K562 (cell line): ENCODE measurements around the gene GNAT2. TPM values are rescaled to one million over a fixed set of nuclear protein-coding genes. Genes with fewer than 3 reads are reported as not detected.
A peak's percentile ranks its signal among the peaks of the same experiment; 100 is the strongest.

ENCODE experiments used
- BCOR ChIP-seq: fragments of 450-650 bp; IDR thresholded peaks from 2 replicates; pipeline ENCODE4 v1.6.1; 2016
- EHMT2 ChIP-seq: fragments of 450-650 bp; IDR thresholded peaks from 2 replicates; pipeline ENCODE4 v1.6.1; 2018; ENCODE audit warnings: antibody characterized with exemption
- ETV1 ChIP-seq: fragments of 450-650 bp; conservative IDR thresholded peaks from 2 replicates; pipeline ENCODE4 v1.6.1; 2016; ENCODE audit warnings: missing genetic modification characterization, control low read depth, low read depth, missing compliant biosample characterization
- GATAD2A ChIP-seq: fragments of 450-650 bp; IDR thresholded peaks from 2 replicates; pipeline ENCODE4 v1.6.1; 2017
- HOXB6 ChIP-seq: fragments of 250-450 bp; sonication (Bioruptor Pico); IDR thresholded peaks from 2 replicates; pipeline ENCODE4 v1.5.1; 2022; ENCODE audit warnings: mild to moderate bottlenecking, borderline replicate concordance
- JUND ChIP-seq, 2 experiments: IDR thresholded peaks; 2 replicates in 1 of 2; 3 replicates in 1 of 2; pipeline ENCODE4 v1.6.1; 2011; ENCODE audit warnings: borderline replicate concordance in 2 of 2, low read depth in 2 of 2, low read length in 2 of 2, improper control_type of control experiment in 1 of 2, missing biosample characterization in 1 of 2, missing genetic modification characterization in 1 of 2, missing genetic modification reagents in 1 of 2
- KDM2B ChIP-seq: fragments of 250-450 bp; sonication (Bioruptor Pico); IDR thresholded peaks from 2 replicates; pipeline ENCODE4 v1.8.0; 2021; ENCODE audit warnings: mild to moderate bottlenecking, moderate library complexity
- KLF1 ChIP-seq: fragments of 450-650 bp; IDR thresholded peaks from 2 replicates; pipeline ENCODE4 v1.6.1; 2016; ENCODE audit warnings: missing genetic modification characterization, missing compliant biosample characterization
- MBD2 ChIP-seq: sonication (generic); IDR thresholded peaks from 2 replicates; pipeline ENCODE4 v1.6.1; 2016; ENCODE audit warnings: low read depth, borderline replicate concordance
- NRF1 ChIP-seq, 2 experiments: fragments of 450-650 bp; IDR thresholded peaks in 1 of 2; conservative IDR thresholded peaks in 1 of 2; 2 replicates each; pipeline ENCODE4 v1.6.1; 2014; ENCODE audit warnings: mild to moderate bottlenecking in 2 of 2
- PTRF ChIP-seq: fragments of 450-650 bp; IDR thresholded peaks from 2 replicates; pipeline ENCODE4 v1.6.1; 2016; ENCODE audit warnings: mild to moderate bottlenecking, missing genetic modification characterization, missing compliant biosample characterization
- SREBF2 ChIP-seq: sonication (generic); formaldehyde crosslinking; IDR thresholded peaks from 2 replicates; pipeline ENCODE4 v1.4.0; 2020; ENCODE audit warnings: mild to moderate bottlenecking, missing genetic modification reagents
- STAT5B ChIP-seq: fragments of 250-450 bp; sonication (Bioruptor Pico); IDR thresholded peaks from 2 replicates; pipeline ENCODE4 v1.8.0; 2021; ENCODE audit warnings: mild to moderate bottlenecking, inconsistent platforms
- TRIM24 ChIP-seq, 2 experiments: fragments of 450-650 bp; IDR thresholded peaks; 2 replicates each; pipeline ENCODE4 v1.6.1; 2016
- ZFP36 ChIP-seq: fragments of 150-350 bp; IDR thresholded peaks from 2 replicates; pipeline ENCODE4 v1.6.1; 2018; ENCODE audit warnings: low read length, low read depth; ENCODE audit not compliant: partially characterized antibody
- ZNF507 ChIP-seq: conservative IDR thresholded peaks from 2 replicates; pipeline ENCODE4 v1.6.1; 2017; ENCODE audit warnings: missing genetic modification characterization, missing compliant biosample characterization
- polyA plus RNA-seq, 8 experiments: library from polyadenylated mRNA; depleted of rRNA in 4 of 8; stranded (reverse) in 5 of 8; unstranded in 3 of 8; fragments of >200 nt; fragmentation: Nextera tagmentation in 2 of 8; fragmentation: Illumina TruSeq in 1 of 8; extraction: Ambion mirVana in 2 of 8; extraction: Trizol in 1 of 8; gene quantifications; 2 replicates each; pipeline versions ENCODE4 v1.2.1 to v1.2.3, GENCODE V29; 2011 to 2014; ENCODE audit warnings: inconsistent platforms in 1 of 8, missing spikeins in 1 of 8
- total RNA-seq, 7 experiments: library from RNA; depleted of rRNA in 6 of 7; stranded (reverse); fragments of >200 nt in 6 of 7; fragmentation: Illumina TruSeq in 2 of 7; extraction: Trizol in 2 of 7; gene quantifications; 2 replicates each; pipeline versions ENCODE4 v1.2.1 to v1.2.3, GENCODE V29; 2011 to 2021; ENCODE audit warnings: low replicate concordance in 1 of 7
- TF ChIP-seq, protein P1 (sequence below), 2 experiments: fragments of 200-800 bp in 1 of 2; sonication (Bioruptor generic) in 1 of 2; sonication (generic) in 1 of 2; formaldehyde crosslinking in 1 of 2; IDR thresholded peaks in 1 of 2; conservative IDR thresholded peaks in 1 of 2; 2 replicates each; pipeline versions ENCODE4 v1.5.0 to v1.6.1; 2016 to 2020; ENCODE audit warnings: missing compliant biosample characterization in 1 of 2, missing genetic modification characterization in 1 of 2, missing genetic modification reagents in 1 of 2
- TF ChIP-seq, protein P2 (sequence below): IDR thresholded peaks from 3 replicates; pipeline ENCODE4 v1.6.1; 2011; ENCODE audit warnings: borderline replicate concordance, mild to moderate bottlenecking; ENCODE audit not compliant: insufficient read length, insufficient read depth
- TF ChIP-seq, protein P3 (sequence below): fragments of 450-650 bp; IDR thresholded peaks from 2 replicates; pipeline ENCODE4 v1.6.1; 2016; ENCODE audit warnings: antibody characterized with exemption
- TF ChIP-seq, protein P4 (sequence below): fragments of 450-650 bp; formaldehyde crosslinking; IDR thresholded peaks from 2 replicates; pipeline ENCODE4 v1.4.0; 2020; ENCODE audit warnings: mild to moderate bottlenecking, mixed read lengths
- TF ChIP-seq, protein P5 (sequence below): fragments of 250-450 bp; sonication (Bioruptor Pico); IDR thresholded peaks from 2 replicates; pipeline ENCODE4 v1.4.0; 2020; ENCODE audit warnings: mild to moderate bottlenecking
- TF ChIP-seq, protein P6 (sequence below): sonication (generic); formaldehyde crosslinking; IDR thresholded peaks from 2 replicates; pipeline ENCODE4 v1.9.0; 2022; ENCODE audit warnings: mild to moderate bottlenecking, missing genetic modification reagents

The GNAT2 gene
- total and polyA plus RNA-seq, 9 of the 15 experiments (the other 6 are each of a cell fraction or from before 2014, with no cell fraction given): 0.06 to 0.52 (median 0.24) TPM; not detected in 1

DNA sequence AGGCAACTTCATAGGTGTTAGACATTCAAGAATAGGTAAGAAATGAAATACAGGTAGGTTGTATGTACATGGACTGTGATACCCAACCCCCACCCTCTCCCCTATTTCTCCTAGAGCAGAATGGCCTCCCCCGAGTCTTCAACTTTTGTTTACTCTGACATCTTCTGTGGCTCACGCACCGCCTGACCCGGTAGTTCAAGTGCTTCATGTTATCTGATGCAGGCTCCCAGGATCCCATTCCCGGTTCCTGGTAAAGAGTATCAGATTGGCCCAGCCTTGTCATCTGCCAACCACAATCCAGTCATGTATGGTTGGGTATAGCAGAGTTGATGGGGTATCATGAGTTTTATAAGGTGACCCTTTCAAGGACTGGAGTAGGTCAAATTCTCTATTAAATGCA, 61.9 kb downstream of the GNAT2 start (continued):
- TF ChIP-seq, protein P1, sequence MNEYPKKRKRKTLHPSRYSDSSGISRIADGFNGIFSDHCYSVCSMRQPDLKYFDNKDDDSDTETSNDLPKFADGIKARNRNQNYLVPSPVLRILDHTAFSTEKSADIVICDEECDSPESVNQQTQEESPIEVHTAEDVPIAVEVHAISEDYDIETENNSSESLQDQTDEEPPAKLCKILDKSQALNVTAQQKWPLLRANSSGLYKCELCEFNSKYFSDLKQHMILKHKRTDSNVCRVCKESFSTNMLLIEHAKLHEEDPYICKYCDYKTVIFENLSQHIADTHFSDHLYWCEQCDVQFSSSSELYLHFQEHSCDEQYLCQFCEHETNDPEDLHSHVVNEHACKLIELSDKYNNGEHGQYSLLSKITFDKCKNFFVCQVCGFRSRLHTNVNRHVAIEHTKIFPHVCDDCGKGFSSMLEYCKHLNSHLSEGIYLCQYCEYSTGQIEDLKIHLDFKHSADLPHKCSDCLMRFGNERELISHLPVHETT (CRISPR knock-in tag; conservative IDR thresholded peaks at IDR 0.05 in 1 of 2, IDR thresholded peaks at IDR 0.05 in 1 of 2): no peak
- TF ChIP-seq ETV1 (no peak), TRIM24 (IDR thresholded peaks at IDR 0.05) (0 out of 4 replicates have a peak, but pooled peaks of 1 of the 2 experiments have one; percentile 11), NRF1 (conservative IDR thresholded peaks at IDR 0.05 in 1 of 2, IDR thresholded peaks at IDR 0.05 in 1 of 2) (peak; percentile 29 to 39; a peak in 2 of 4 replicates), KLF1 (tag) (no peak), MBD2 (no peak), GATAD2A (no peak), ZNF507 (no peak), KDM2B (CRISPR knock-in tag) (no peak), ZFP36 (no peak), SREBF2 (CRISPR knock-in tag) (no peak), EHMT2 (no peak), PTRF (tag) (no peak), JUND (IDR thresholded peaks at IDR 0.05; ENCODE audit: borderline replicate concordance, low read depth, low read length) (0 out of 2 replicates have a peak, but pooled peaks have one; percentile 5), JUND (tag; IDR thresholded peaks at IDR 0.05; ENCODE audit: borderline replicate concordance, low read depth, low read length) (no peak), STAT5B (no peak), BCOR (no peak), HOXB6 (CRISPR knock-in tag) (no peak)
- TF ChIP-seq, protein P2, sequence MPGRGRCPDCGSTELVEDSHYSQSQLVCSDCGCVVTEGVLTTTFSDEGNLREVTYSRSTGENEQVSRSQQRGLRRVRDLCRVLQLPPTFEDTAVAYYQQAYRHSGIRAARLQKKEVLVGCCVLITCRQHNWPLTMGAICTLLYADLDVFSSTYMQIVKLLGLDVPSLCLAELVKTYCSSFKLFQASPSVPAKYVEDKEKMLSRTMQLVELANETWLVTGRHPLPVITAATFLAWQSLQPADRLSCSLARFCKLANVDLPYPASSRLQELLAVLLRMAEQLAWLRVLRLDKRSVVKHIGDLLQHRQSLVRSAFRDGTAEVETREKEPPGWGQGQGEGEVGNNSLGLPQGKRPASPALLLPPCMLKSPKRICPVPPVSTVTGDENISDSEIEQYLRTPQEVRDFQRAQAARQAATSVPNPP: no peak
- TF ChIP-seq, protein P3, sequence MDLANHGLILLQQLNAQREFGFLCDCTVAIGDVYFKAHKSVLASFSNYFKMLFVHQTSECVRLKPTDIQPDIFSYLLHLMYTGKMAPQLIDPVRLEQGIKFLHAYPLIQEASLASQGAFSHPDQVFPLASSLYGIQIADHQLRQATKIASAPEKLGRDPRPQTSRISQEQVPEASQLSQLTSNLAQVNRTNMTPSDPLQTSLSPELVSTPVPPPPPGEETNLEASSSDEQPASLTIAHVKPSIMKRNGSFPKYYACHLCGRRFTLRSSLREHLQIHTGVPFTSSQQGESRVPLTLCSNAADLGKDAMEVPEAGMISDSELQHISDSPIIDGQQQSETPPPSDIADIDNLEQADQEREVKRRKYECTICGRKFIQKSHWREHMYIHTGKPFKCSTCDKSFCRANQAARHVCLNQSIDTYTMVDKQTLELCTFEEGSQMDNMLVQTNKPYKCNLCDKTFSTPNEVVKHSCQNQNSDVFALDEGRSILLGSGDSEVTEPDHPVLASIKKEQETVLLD: no peak
- TF ChIP-seq, protein P4, sequence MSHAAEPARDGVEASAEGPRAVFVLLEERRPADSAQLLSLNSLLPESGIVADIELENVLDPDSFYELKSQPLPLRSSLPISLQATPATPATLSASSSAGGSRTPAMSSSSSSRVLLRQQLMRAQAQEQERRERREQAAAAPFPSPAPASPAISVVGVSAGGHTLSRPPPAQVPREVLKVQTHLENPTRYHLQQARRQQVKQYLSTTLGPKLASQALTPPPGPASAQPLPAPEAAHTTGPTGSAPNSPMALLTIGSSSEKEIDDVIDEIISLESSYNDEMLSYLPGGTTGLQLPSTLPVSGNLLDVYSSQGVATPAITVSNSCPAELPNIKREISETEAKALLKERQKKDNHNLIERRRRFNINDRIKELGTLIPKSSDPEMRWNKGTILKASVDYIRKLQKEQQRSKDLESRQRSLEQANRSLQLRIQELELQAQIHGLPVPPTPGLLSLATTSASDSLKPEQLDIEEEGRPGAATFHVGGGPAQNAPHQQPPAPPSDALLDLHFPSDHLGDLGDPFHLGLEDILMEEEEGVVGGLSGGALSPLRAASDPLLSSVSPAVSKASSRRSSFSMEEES (CRISPR knock-in tag): no peak
- TF ChIP-seq, protein P5, sequence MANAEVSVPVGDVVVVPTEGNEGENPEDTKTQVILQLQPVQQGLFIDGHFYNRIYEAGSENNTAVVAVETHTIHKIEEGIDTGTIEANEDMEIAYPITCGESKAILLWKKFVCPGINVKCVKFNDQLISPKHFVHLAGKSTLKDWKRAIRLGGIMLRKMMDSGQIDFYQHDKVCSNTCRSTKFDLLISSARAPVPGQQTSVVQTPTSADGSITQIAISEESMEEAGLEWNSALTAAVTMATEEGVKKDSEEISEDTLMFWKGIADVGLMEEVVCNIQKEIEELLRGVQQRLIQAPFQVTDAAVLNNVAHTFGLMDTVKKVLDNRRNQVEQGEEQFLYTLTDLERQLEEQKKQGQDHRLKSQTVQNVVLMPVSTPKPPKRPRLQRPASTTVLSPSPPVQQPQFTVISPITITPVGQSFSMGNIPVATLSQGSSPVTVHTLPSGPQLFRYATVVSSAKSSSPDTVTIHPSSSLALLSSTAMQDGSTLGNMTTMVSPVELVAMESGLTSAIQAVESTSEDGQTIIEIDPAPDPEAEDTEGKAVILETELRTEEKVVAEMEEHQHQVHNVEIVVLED (CRISPR knock-in tag): no peak
- TF ChIP-seq, protein P6, sequence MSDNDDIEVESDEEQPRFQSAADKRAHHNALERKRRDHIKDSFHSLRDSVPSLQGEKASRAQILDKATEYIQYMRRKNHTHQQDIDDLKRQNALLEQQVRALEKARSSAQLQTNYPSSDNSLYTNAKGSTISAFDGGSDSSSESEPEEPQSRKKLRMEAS: no peak
